Activated naive CD8-positive, alpha-beta T cell treated with anti-CD3 and anti-CD28 coated beads, Interleukin-2, amount 50 U/mL, for 16 hours (primary cell): Measurements from ENCODE around the gene PSMD14.

ENCODE experiments used
- DNase-seq: peaks from one replicate; pipeline ENCODE4 v3.0.0-alpha.2; 2020; ENCODE audit warnings: low read depth, low spot score

Gene PSMD14

GRCh38 chr2:161382747-161383146, 74.5 kb downstream of the PSMD14 start:
- DNase-seq: no peak

- no peak for DNase-seq
Observed at GRCh38 chr2:161384864-161385263, 76.6 kb downstream of the PSMD14 start.

- DNase-seq: no peak
Observed at GRCh38 chr2:161386228-161386824, 78.1 kb downstream of the PSMD14 start.

GRCh38 chr2:161388146-161388779, 80.0 kb downstream of the PSMD14 start:
- no peak for DNase-seq

DNA sequence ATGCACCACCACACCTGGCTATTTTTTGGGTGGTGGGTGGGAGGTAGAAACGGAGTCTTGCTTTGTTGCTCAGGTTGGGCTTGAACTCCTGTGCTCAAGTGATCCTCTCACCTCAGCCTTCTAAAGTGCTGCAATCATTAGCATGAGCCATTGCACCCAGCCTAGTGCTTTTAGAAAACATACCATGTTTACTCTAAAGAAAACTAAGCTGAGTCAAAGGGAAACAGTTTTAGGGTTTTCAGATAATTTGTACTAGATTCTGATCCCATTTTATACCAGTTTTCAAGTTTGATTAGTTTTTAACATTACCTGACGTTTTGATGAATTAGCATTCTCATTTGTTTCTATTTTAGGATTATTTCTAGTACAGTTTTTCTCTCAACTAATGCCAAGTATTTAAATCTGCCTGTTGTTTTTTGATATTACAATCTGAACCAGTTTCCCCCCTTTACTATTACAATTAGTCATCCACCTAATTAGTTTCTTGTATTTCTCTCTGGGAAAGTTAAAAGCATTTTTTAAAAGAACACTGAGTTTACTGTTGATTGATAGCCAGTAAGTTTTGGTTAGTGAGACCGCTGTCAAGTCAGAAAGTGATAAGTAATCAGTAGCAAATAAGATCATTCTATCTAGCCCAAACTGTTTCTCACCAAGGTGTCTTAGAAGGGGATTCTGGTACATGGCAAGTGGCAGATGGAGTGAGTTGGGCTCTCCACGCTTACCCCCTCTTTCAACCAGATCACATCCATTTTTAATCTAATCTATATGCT, 83.7 kb downstream of the PSMD14 start:
- no peak for DNase-seq

DNA sequence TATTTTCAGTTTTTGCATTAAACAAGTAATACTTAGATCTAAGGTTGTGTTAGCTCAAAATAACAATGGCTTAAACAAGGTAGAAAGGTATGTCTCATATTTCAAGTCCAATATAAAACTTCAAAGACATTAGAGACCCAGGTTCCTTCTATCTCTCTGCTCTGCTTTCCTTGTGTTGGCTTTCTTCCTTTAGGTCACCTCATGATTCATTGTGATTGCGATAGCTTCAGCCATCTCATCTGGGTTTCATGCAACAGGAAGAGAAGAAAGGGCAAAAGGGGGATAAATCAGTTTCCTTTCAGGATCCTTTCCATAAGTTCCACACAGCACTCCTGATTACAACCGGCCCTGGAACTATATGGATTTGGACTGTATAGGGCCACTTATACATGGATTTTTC, 91.9 kb downstream of the PSMD14 start:
- no peak for DNase-seq

DNA sequence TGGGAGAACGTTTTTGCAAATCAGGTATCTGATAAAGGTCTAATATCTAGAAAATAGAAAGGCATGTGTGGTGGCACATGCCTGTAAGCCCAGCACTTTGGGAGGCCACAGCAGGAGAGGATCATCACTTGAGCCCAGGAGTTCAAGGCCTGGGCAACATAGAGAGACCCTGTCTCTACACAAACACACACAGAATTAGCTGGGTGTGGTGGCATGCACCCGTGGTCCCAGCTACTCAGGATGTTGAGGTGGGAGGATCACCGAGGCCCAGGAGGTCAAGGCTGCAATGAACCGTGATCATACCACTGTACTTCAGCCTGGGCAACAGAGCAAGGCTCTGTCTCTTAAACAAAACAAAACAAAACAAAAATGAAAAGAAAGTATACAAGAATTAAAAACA, 94.1 kb downstream of the PSMD14 start:
- DNase-seq: no peak

DNA sequence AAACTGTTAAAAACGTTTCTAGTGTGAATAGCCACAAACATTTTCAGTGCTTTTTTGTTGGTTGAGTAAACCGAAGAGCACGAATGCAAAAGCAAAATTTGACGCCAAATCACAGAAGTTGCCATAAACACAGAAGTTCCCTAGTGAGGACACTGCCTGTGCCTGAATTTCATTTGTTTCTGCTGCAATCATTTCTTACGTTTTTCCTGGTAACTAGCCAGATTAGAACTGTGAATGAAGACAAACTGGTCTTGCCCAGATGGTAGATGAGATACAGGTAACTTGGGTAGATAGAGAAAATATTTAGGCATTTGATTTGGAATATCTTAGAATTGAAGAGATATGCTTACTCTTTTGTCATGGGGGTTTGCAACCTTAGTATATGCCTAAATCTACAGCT, 98.1 kb downstream of the PSMD14 start:
- no peak for DNase-seq

DNA sequence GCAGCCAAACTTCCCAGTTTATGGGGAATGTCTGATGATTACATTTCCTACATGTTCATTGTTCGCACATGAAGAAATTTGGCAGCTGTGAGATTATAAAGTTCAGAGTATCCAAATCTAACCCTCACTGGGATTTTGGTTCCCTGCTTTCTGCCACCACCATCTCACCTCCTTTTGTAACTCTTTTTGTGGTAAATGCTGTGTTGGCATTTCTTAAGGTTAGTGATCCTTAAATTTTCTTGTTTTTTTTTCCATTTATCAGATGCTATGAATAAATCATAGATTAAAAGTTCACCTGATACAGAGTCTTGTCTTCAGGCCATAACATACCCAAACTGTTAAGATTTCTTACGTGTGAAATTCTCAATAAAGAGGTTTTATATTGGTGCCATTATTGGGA, 99.4 kb downstream of the PSMD14 start:
- no peak for DNase-seq

DNA sequence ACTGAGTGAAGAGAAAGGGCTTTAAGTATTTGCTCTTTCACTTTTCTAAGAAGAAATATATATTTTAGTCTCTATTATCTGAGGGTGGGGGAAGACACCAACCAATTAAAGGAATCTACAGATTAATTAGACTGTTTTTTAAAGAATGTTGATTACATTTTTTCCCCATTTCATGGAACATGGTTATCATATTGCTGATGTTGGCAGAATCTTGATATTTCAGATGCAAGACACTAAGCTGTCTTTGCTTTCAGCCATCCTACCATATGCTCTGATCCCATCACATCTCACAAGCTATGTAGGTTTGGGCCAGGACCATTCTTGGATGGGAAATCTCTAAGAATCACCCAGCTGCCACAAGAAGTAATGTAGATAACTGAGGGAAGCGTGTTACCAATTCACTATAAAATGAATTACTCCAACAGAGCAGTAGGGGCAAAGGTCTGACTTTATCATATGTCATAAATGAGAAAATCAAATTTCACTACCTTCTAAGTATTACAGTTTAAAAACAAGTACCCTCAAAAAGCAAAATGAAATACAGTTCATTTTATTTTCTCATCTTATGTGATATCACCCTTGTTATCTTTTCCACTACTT, 101.2 kb downstream of the PSMD14 start:
- DNase-seq: no peak

GRCh38 chr2:161412346-161412745, 104.1 kb downstream of the PSMD14 start:
- DNase-seq: no peak

DNA sequence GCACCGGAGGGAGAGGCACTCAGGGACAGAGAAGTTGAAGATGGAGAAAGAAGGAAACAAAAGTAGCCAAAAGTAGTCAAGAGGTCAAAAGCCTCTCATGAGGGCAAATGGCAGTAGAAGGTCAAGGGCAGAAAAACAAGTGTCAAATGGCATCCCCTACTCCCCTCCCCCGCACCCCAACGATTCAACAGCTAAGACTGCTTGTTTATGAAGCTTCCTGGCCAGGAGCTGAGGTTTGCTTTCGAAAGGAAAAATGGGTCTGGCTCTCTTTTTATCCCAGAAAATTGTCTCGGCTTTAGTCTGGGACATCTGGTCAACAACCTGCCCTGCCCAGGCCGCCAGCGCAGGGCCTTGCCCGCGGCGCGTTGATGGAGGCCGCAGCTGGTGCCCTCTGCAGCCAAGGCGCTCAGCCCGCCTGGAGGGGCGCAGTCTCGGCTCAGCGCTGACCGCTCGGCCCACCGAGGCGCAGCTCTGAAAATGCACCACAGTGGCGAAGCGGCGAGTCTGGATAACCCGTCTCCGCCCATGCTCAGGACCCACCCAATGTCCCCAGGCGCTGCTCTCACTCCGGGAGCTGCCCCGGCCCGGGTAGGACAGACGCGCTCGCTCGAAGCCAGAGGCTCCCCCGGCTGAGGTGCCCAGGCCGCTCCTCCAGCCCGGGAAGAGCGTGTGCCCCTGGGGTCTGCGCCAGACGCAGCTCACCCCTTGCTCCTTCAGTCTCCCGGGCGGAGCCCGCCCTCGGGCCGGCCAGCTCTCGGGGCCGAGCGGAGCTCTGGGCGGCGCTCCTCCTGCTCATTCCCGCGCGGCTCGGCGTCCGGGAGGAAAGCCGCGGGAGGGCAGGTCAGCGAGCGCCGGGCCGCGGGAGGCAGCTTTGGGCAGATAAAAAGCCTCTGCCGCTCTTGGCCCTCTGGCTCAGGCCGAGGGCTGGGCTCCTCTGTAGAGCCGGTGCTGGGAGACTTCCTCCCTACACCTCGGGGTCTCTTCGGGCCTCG, 106.1 kb downstream of the PSMD14 start:
- DNase-seq: no peak

GRCh38 chr2:161415034-161415986, 107.1 kb downstream of the PSMD14 start:
- DNase-seq: no peak

- DNase-seq: no peak
Observed at GRCh38 chr2:161415987-161416707, 107.9 kb downstream of the PSMD14 start, which contains the start of gene TBR1. TBR1 (plus strand) TSS chr2:161416297; CDS start chr2:161416411, 114 bp downstream.

DNA sequence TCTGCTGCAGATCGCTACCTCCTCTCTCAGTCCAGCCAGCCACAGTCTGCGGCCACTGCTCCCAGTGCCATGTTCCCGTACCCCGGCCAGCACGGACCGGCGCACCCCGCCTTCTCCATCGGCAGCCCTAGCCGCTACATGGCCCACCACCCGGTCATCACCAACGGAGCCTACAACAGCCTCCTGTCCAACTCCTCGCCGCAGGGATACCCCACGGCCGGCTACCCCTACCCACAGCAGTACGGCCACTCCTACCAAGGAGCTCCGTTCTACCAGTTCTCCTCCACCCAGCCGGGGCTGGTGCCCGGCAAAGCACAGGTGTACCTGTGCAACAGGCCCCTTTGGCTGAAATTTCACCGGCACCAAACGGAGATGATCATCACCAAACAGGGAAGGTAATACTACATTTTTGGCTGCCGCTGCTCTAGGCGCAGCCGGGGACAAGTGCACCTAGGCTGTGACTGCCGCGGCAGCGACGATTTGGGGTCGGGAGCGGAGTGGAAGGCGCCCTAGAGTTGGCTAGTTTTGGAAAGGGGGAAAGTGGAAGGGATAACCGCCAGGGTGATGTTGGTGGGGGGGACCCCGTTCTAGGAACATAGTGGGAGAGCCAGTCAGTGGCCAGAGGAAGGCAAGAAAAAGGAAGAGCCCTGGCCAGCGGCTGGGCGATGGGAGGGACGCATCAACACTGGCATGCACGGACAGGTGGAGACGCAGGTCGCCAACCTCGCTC, 108.6 kb downstream of the PSMD14 start:
- DNase-seq: no peak

DNA sequence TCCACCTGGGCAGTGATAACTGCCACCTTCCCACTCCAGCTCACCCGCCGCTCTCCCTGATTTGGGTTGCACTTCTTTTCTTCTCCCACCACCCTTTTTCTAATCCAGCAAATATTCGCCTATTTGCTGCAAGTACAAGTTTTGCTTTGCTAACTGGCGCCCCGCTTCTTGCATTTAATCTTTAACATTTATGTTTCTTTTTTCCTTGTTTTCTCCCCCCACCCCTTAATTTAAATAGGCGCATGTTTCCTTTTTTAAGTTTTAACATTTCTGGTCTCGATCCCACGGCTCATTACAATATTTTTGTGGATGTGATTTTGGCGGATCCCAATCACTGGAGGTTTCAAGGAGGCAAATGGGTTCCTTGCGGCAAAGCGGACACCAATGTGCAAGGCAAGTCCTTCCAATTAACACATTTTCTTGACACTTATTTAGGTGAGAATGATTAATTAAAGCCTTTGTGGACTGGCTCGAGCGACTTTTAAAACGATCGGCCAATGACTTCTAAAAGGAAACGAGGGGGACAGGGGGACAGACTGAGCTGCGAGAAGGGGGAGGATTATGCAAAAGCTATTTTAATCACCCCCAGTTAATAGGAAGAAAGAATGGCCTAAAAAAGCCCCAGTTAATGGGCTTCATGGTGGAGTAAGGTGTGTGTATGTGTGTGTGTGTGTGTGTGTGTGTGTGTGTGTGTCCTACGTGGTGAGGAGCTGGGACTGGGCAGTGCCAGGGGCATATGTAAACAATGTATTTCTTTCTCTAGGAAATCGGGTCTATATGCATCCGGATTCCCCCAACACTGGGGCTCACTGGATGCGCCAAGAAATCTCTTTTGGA, 109.4 kb downstream of the PSMD14 start:
- no peak for DNase-seq

DNA sequence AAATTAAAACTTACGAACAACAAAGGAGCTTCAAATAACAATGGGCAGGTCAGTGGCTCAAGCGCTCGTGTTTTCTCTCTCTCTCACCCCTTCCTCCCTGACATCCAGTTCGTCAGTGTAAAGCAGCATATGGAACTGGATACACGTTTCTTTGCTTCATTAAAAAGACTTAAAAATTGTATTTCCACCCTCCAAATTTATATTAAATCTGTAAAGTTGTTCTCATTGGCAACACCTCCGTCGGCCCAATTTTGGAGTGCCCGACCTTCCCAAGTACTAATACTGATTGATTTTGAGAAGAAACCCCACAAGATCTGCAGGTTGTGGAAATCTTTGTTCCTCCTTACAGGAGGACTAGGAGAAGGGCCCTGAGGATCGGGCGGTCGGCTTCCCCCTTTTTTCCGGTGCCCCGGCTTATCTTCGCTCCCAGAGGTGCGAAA, 110.1 kb downstream of the PSMD14 start:
- DNase-seq: no peak
